Memory B cell (primary cell): ENCODE data around the gene SPPL2B.
"Not testable (repeated sequence)": the region's sequence is repeated elsewhere in the genome, so short reads cannot be mapped to it uniquely, and the experiment has no call there.

Experiments
- ATAC-seq: fragments of 150-1000 bp; cut with Tn5 transposase; 2 replicates; pipeline ENCODE4 v1.10.0; 2021; ENCODE audit warnings: low read depth, mild to moderate bottlenecking, moderate library complexity
- DNase-seq, 2 donors: peaks; one replicate each; pipeline ENCODE4 v3.0.0; 2022; ENCODE audit warnings: low spot score in 2 of 2
- H3K27ac Mint-ChIP-seq: one replicate; pipeline ENCODE4 v1.8.0; 2022; ENCODE audit warnings: mild to moderate bottlenecking, moderate library complexity, mixed read lengths
- H3K27me3 Mint-ChIP-seq: one replicate; pipeline ENCODE4 v1.8.0; 2022; ENCODE audit warnings: mixed read lengths
- H3K36me3 Mint-ChIP-seq: one replicate; pipeline ENCODE4 v1.8.0; 2022; ENCODE audit warnings: mild to moderate bottlenecking, mixed read lengths
- H3K4me1 Mint-ChIP-seq: one replicate; pipeline ENCODE4 v1.8.0; 2022; ENCODE audit warnings: mixed read lengths
- H3K4me3 Mint-ChIP-seq: one replicate; pipeline ENCODE4 v1.8.0; 2022; ENCODE audit warnings: mild to moderate bottlenecking, moderate library complexity, mixed read lengths
- H3K9me3 Mint-ChIP-seq: one replicate; pipeline ENCODE4 v1.8.0; 2022; ENCODE audit warnings: mixed read lengths

The SPPL2B gene

DNA sequence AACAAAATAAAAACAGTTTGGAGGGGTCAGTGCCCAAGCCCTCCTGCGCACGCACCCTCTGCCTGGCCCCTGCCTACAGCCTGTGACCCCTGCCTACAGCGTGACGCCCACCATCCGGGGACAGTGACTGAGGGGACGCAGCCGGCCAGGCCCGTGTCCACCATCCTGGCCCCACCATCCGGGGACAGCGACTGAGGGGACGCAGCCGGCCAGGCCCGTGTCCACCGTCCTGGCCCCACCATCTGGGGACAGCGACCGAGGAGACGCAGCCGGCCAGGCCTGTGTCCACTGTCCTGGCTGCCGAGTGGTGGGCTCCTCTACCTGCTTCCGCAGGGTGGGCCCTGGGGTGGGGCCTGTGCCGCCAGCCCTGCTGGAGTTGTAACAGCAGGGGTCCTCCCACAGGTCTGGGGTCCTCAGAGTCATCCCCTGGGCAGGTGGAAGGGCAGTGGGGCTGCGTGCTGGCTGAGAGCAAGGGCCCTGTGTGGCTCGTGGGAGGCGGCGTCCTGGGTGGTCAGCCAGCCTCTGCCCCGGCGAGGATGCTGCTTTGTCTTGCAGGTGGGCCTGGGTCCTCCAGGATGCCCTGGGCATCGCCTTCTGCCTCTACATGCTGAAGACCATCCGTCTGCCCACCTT lies 14.3 kb downstream of the SPPL2B start:
- DNase-seq (no peak), ATAC-seq (no peak)
- no peak overlapping the region for H3K27ac Mint-ChIP-seq
- no peaks in the 10 kb centered on the region for H3K9me3 Mint-ChIP-seq
- peaks cover 10% of the 10 kb centered on the region for H3K36me3 Mint-ChIP-seq
- peaks cover 5% of the 10 kb centered on the region for H3K4me1 Mint-ChIP-seq
- H3K27me3 Mint-ChIP-seq, result no peaks in the 10 kb centered on the region
- no peak overlapping the region for H3K4me3 Mint-ChIP-seq

DNA sequence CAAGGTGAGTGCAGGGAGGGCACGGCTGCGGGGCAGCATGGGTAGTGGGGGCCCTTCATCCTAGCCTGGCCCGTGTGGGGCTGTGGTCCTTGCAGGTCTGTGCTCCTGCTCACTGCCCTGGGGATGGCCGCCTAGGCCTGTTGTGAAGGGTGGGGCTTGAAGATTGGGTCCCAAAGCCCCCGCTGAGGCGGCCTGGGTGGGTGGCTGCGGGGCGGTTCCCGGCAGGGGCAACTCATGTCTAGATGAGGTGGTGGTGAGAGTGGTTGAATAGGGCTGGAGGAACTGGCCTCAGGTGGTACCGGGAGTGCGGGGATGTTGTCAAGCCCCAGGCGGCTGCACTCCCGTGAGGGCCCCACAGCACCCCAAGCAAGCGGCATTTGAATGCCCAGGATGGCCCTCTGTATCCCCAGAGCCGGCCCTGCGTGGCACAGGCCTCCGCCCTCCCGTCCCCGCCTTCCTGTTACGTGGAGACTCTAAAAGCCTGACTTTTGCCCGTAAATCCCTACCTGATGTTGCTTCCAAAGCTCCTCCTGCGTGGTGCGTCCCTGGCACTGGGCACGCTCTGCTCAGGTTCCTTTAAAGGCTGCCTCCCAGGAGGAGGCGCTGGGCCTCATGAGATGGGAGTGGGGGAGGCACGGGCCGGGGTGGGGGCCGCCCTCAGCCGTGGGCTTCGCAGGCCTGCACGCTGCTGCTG lies 15.0 kb downstream of the SPPL2B start:
- Mint-ChIP-seq H3K4me1 (peaks cover 5% of the 10 kb centered on the region), H3K36me3 (peaks cover 10% of the 10 kb centered on the region), H3K27ac (no peak overlapping the region), H3K27me3 (no peaks in the 10 kb centered on the region), H3K4me3 (no peak overlapping the region), H3K9me3 (no peaks in the 10 kb centered on the region)
- DNase-seq (no peak), ATAC-seq (no peak)

DNA sequence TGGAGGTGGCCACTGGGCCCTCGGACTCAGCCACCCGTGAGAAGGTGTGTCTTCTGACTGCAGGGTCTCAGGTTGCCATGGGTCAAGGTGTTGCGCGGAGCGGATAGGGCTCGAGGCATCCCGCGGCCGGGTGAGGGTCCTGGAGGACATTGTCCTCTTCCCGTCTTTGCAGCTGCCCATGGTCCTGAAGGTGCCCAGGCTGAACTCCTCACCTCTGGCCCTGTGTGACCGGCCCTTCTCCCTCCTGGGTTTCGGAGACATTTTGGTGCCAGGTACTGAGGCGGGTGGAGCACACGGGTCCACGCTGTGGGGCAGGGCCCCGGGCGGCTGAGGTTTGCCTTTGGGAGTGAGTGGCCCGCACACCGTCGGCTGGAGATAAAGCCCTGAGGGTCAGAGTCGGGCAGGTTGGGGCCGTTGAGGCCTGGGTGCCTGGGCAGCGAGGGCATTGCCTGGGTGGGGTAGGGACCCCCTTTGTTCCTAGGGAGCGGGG lies 15.9 kb downstream of the SPPL2B start:
- DNase-seq (no peak), ATAC-seq (no peak)
- H3K27ac Mint-ChIP-seq, result no peak overlapping the region
- no peak overlapping the region for H3K4me3 Mint-ChIP-seq
- H3K9me3 Mint-ChIP-seq, result no peaks in the 10 kb centered on the region
- no peaks in the 10 kb centered on the region for H3K27me3 Mint-ChIP-seq
- H3K36me3 Mint-ChIP-seq, result peaks cover 10% of the 10 kb centered on the region
- H3K4me1 Mint-ChIP-seq, result peaks cover 5% of the 10 kb centered on the region

DNA sequence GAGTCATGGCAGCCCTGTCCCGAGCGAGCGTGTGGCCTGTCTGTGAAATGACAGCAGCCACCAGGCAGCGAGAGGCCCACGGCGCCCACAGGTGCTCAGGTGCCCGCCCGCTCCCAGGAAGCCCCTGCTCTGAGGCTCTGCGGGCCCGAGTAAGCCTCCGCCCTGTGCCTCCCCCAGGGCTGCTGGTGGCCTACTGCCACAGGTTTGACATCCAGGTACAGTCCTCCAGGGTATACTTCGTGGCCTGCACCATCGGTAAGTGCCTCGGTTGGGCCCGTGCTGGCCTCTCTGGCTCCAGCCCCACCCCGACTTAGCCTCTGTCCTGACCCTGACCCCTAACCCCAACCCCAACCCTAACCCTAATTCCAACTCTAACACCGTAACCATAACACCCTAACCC lies 16.6 kb downstream of the SPPL2B start:
- no peak for ATAC-seq
- peaks cover 5% of the 10 kb centered on the region for H3K4me1 Mint-ChIP-seq
- H3K27me3 Mint-ChIP-seq, result no peaks in the 10 kb centered on the region
- H3K27ac Mint-ChIP-seq, result no peak overlapping the region
- H3K4me3 Mint-ChIP-seq, result no peak overlapping the region
- peaks cover 10% of the 10 kb centered on the region for H3K36me3 Mint-ChIP-seq
- H3K9me3 Mint-ChIP-seq, result no peaks in the 10 kb centered on the region
- no peak for DNase-seq

DNA sequence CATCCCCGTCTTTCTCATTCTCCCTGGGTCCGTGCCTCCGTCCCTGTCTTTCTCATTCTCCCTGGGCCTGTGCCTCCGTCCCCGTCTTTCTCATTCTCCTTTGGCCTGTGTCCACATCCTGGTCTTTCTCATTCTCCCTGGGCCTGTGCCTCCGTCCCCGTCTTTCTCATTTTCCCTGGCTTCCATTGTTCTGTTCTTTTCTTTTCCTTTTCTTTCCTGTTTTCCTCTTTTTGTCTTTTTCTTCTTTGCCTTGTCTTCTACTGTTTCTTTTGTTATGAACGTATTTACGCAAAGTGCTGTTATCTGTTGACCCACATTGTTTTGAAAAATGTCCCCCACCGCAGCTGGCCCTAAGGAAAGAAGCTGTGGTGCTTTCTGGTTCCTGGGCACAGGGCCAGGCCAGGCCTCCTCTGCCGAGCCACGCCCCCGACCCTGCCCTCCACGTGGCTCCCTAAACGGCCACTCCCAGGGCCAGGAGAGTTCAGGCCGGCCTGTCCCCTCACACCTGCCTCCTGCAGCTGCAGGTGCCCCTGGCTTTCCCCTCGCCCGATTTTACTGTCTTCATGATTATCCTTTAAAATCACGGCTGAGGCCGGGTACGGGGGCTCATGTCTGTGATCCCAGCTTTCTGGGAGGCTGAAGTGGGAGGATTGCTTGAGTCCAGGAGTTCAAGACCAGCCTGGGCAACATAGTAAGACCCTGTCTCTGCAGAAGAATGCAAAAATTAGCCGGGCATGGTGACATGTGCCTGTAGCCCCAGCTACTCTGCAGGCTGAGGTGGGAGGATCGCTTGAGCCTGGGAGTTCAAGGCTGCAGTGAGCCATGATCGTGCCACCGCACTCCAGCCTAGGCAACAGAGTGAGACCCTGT lies 17.5 kb downstream of the SPPL2B start:
- DNase-seq (no peak), ATAC-seq (no peak)
- Mint-ChIP-seq H3K4me3 (no peak overlapping the region), H3K27ac (peak overlapping the region; percentile 26), H3K9me3 (no peaks in the 10 kb centered on the region), H3K4me1 (peaks cover 5% of the 10 kb centered on the region), H3K36me3 (peaks cover 10% of the 10 kb centered on the region), H3K27me3 (no peaks in the 10 kb centered on the region)

DNA sequence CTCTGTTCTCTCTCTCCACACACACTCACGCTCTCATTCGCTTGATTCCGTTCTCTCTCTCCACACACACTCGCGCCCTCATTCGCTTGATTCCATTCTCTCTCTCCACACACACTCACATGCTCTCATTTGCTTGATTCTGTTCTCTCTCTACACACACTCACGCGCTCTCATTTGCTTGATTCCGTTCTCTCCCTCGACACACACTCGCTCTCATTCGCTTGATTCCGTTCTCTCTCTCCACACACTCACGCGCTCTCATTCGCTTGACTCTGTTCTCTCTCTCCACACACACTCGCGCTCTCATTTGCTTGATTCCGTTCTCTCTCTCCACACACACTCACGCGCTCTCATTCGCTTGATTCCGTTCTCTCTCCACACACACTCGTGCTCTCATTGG lies 21.3 kb downstream of the SPPL2B start:
- not testable (repeated sequence) for ATAC-seq, H3K36me3 Mint-ChIP-seq

DNA sequence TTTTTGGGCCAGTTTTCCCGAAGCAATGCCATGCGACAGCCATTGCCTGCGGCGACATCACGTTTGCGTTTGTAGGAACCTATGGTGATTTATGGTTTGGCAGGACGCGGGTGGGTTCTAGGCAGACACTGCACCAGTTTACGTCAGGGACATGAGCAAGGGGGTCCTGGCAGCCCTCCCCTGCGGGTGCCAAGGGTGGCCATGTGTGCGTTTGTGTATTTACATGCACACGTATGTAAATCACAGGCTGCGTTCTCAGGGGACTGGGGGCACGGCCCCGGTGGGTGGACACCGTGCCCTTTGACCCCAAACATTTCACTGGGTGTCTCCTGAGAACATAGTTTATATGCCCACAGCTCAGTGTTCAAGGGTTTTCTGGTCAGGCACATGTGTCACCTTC lies 22.2 kb downstream of the SPPL2B start:
- peaks cover 3% of the 10 kb centered on the region for H3K36me3 Mint-ChIP-seq
- no peaks in the 10 kb centered on the region for H3K27me3 Mint-ChIP-seq
- no peak for ATAC-seq
- DNase-seq, result no peak
- H3K4me3 Mint-ChIP-seq, result no peak overlapping the region
- no peaks in the 10 kb centered on the region for H3K9me3 Mint-ChIP-seq
- H3K27ac Mint-ChIP-seq, result no peak overlapping the region
- H3K4me1 Mint-ChIP-seq, result peaks cover 3% of the 10 kb centered on the region

More for the DNA sequence above, 21.3 kb downstream of the SPPL2B start:
- H3K9me3 Mint-ChIP-seq, DNase-seq, H3K27ac Mint-ChIP-seq, H3K27me3 Mint-ChIP-seq, H3K4me3 Mint-ChIP-seq, H3K4me1 Mint-ChIP-seq: not testable (repeated sequence)

DNA sequence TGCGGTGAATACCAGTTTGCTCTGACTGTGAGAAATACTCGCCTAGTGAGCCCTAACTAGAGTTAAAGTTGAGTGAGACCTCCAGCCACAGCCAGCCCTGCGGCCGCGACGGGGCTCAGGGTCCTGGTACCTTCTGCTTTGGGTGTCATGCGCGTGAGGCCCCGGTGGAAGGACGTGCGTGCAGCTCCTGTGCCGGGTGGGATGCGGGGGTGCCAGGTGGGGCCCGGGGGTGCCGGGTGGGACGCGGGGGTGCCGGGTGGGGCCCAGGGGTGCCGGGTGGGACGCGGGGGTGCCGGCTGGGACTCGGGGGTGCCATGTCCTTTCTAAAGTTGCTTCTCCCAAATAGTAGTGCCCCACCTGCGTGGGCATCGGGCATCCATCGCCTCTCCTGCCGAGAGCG lies 23.1 kb downstream of the SPPL2B start:
- ATAC-seq, result no peak
- Mint-ChIP-seq H3K4me1 (no peaks in the 10 kb centered on the region), H3K4me3 (no peak overlapping the region), H3K9me3 (no peaks in the 10 kb centered on the region), H3K27me3 (no peaks in the 10 kb centered on the region), H3K36me3 (no peaks in the 10 kb centered on the region), H3K27ac (no peak overlapping the region)
- DNase-seq, result no peak

DNA sequence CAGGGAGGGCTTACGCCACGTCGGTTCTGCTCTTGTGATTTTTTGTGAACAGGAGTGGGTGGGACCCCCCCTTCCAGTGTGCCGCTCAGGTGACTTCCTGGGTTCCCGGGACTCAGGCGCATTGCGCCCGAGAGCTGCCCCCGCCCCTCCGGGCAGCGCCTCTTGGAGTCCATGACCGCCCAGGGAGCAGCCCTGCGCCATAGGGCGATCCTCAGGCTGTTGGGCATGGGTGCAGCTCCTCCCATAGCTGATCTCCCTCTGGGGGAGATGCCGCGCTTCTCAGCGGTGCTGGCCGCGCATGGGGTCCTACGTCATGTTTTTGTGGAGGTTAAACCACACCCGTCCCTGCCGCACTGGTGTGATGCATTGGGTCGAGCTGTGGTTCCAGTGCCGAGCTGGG lies 23.6 kb downstream of the SPPL2B start:
- Mint-ChIP-seq H3K36me3 (peaks cover 4% of the 10 kb centered on the region), H3K9me3 (peaks cover 3% of the 10 kb centered on the region), H3K27ac (no peak overlapping the region), H3K4me1 (peaks cover 4% of the 10 kb centered on the region), H3K4me3 (no peak overlapping the region), H3K27me3 (no peaks in the 10 kb centered on the region)
- DNase-seq (no peak), ATAC-seq (no peak)

DNA sequence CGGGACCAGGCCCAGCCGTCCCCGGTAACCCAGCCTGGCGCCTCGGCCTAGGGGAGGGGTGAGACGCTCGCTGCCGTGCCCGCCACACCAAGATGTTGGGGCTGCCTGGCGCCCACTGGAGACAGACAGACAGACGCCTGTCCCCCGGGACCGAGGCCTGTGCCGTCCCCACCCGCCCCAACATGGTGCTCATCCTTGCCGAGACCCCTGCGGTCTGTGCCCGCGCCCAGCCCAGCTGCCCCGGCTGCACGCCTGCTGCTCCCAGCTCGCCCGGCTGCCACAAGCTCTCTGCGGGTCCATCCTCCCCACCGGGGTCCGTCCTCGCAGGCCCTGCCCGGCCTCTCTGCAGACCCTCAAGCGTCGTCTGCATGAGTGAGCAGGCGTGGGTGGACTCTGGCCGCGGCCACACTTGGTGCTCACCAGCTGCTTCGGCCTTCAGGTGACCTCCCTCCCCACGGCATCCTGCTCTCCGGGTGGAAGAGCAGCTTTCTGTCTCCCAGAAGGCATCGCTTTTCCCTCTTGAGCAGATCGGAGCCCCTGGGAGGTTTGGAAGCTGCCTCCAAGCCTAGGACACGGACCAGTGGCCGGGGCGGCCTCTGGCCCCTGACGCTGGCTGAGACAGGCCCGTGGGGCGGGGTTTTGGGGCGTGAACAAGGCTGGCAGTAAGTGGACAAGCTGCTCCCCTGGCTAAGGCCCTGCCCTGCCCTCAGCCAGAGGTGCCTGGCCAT lies 24.8 kb downstream of the SPPL2B start:
- Mint-ChIP-seq H3K4me3 (no peak overlapping the region), H3K4me1 (peaks cover 9% of the 10 kb centered on the region), H3K27me3 (no peaks in the 10 kb centered on the region), H3K9me3 (peaks cover 7% of the 10 kb centered on the region), H3K27ac (no peak overlapping the region), H3K36me3 (peaks cover 6% of the 10 kb centered on the region)
- no peak for DNase-seq
- no peak for ATAC-seq

DNA sequence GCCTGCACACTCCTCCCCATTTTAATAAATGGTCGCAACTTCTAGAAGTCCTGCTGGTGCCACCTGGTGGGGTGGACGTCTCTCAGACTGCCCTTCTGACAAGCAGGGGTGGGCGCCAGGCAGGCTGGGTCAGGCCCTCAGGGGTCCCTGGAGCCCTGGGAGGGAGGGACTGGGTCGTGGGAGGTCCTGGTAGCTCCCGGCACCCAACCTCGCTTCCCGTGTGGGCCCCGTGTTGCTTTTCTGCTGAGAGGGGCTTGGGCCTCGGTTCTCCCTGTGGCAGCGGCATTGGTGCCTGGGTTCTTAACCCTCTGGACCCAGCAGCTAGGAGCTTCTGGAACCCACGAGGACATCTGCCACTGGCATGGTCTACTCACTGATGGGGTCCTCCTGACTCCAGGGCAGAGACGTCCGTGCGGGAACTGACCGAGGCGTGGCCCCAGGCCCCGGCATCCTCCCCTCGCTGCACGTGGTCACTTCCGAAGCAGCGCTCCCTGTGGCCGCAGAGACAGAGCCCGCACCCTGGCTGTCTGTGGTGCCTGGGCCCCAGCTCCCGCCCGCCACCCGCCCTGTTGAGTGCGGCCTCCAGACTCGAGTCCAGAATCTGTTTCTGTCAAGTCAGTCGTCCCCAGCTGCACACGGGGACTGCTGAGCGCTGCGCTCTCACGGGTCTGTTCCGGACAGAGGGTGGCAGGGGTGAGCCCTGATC lies 25.6 kb downstream of the SPPL2B start:
- Mint-ChIP-seq H3K4me1 (peaks cover 9% of the 10 kb centered on the region), H3K27ac (no peak overlapping the region), H3K4me3 (no peak overlapping the region), H3K9me3 (peaks cover 7% of the 10 kb centered on the region), H3K36me3 (peaks cover 6% of the 10 kb centered on the region), H3K27me3 (no peaks in the 10 kb centered on the region)
- no peak for ATAC-seq
- no peak for DNase-seq

DNA sequence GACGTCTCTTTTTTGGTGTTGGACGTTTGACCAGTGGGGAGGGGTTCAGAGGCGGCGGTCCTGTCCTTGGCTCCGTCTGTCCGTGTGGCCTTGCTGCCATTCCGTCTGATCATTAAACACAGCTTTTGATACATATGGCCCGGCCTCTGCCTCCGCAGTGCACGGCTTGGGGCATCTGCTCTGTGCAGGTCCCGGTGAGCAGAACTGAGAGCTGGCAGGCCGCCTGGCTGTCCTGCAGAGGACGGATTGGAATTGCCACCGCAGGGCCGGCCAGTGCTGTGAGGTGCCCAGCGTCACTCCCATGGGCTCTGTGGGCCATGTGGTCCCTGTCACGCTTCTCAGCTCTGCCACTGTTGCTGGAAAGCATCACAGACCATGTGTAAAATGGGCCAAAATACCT lies 26.2 kb downstream of the SPPL2B start:
- Mint-ChIP-seq H3K27me3 (no peaks in the 10 kb centered on the region), H3K4me1 (peaks cover 9% of the 10 kb centered on the region), H3K4me3 (no peak overlapping the region), H3K36me3 (peaks cover 6% of the 10 kb centered on the region), H3K27ac (no peak overlapping the region), H3K9me3 (peaks cover 7% of the 10 kb centered on the region)
- DNase-seq, result no peak
- ATAC-seq, result no peak
